ENCODE results near the gene AKIP1.
"Not testable (repeated sequence)": the region's sequence is repeated elsewhere in the genome, so short reads cannot be mapped to it uniquely, and the experiment has no call there.

AKIP1 gene

GRCh38 chr11:8911029-8911823 is at the start of gene AKIP1:
TSS of gene AKIP1 (plus strand) at chr11:8911189. CDS start at chr11:8911450, 261 bp downstream.
- DNase-seq, result peak; percentile 97

DNA sequence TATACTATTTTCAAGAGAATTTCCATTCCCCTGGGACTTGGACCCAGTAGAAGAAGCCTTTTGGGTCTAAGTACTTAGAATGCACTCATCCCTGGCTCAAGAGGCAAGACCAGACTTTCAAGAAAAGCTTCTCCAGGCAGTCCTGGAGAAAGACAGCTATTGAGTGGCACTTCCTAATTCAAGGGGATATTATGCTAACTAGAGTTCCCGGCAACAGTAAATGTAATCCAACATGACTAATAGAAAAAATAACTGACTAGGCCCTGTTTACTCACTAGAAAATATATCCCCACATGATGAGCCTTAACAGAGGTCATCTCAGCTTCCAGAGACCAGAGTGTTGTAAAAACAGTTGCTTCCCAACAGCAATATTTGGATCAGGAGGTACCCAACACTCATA is 47.2 kb upstream of the AKIP1 start:
- DNase-seq, result peak; percentile 39

DNA sequence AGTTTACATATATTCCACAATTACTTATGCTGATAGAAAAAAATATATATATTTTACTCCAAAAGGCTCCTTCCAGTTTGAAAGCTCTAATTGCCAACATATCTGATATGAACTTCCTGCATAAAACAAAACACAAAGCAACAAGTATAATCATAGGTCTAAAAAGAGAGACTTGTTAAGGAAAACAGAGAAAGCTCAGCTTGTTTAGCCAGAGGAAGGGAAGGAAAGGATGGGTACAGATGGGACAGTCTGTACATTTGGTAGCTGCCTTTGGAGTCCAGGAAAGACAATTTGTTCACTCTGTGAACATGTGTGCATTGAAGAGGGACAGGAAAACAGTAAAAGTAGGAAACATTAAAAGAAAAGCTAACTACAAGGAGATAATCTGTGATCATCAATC is 45.7 kb upstream of the AKIP1 start:
- DNase-seq, result no peak

- DNase-seq, result no peak
Measured at GRCh38 chr11:8867035-8867434, 44.0 kb upstream of the AKIP1 start.

DNA sequence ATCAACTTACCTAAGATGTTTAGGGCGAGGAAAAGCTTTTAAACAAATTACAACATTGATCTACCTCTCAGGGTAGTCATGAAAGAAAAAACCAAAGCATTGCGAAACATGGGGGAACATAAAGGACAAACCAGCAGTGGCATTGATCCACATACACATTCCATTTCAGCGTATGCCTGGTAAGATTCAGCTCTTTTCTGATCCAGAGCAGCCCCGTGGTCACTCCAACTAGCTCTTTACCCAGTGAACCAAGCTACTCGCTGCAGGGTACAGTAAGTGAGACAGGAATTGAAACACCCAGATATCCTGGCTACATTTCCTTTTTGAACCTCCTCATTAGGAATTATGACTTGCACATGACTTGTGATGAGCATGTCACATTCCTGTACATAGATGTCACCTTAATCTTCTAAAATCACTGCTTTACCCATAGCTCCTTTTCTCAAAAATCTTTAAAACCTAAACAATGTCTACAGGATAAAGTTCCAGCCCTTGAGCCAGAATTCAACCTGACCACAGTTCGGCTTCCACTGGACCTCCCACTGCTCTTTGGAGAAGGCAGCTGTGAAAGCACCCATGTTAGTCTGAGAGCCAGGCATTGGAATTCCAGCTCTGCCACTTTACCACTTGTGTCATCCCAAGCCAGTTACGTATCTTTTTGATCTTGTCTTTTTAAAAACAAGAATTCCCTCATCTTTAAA is 42.9 kb upstream of the AKIP1 start:
- no peak for DNase-seq

GRCh38 chr11:8870411-8871170 is 40.4 kb upstream of the AKIP1 start:
- DNase-seq, result peak; percentile 80

DNA sequence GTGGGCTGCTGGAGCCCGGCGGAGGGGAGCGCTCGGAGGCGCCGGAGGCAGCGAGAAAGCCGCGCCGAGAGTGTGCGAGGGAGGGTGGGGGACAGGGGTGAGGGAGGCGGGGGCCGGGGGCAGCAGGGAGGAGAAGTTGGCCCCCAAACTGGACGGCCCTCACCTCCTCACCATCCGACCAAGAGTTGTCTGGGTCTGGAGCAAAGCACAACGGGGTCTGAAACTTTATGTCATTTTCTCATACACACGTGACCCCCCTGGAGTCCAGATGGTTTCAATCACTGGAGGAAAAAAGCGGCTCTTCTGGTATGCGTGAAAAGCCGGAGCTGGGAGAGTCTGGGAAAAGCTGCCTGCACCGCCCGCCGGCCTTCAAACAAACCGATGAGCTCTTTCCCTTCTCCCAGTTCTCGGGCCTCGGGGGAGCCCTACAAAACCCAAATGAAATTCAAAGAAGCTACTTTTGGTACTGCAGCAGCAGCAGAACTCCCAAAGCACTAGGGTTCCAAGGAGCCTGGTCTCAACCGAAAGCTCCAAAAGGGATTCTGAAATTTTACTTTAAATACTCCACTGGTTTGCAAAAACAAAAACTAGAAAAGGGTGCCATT is 39.7 kb upstream of the AKIP1 start:
- DNase-seq, result peak; percentile 71

- DNase-seq, result no peak
Measured at GRCh38 chr11:8871962-8872361, 39.0 kb upstream of the AKIP1 start.

- no peak for DNase-seq
Measured at GRCh38 chr11:8873741-8874405, 37.1 kb upstream of the AKIP1 start.

DNA sequence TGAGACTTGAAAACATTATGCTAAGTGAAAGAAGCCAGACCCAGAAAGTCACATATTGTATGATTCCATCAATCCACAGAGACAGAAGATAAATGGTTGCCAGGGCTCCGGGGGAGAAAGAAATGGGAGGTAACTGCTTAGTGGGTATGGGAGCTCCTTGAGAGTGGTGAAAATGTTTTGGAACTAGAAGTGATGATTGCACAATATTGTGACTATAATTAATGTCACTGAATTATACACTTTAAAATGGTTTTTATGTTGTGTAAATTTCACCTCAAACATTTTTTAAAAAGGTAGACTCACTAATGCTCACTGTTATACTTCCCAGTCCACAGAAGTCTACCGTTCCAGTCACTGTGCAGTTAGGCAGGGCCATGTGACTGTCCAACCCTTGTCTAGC is 32.2 kb upstream of the AKIP1 start:
- DNase-seq, result no peak

DNA sequence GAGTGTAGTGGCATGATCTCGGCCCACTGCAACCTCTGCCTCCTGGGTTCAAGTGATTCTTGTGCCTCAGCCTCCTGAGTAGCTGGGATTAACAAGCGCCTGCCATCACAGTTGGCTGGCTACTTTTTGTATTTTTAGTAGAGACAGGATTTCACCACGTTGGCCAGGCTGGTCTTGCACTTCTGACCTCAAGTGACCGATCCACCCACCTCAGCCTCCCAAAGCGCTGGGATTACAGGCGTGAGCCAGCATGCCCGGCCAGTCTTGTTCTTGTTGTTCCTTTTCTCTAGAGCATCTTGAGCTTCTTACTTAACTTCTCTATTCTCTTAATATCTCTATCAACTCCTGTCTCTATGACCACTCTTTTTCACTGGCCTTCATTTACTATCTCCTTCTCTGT is 29.4 kb upstream of the AKIP1 start:
- not testable (repeated sequence) for DNase-seq

DNA sequence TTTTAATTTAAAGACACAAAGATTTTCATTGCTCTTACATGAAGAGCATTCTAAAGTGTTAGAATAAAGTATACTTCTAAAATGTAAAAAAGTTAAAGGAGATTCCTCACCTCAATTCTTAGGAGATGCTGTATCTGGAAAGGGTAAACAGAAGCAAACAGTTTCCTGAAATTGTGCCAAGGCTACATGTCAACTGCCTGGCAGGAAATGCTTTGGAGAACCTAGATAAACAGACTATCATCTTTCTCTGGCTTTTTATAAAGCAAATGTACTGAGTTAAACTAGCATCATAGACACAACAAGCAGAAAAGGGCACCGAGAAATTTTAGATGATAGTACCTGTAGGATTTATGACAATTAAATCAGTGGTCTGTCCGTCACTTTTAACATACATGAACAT is 24.7 kb upstream of the AKIP1 start:
- DNase-seq, result peak; percentile 40

DNA sequence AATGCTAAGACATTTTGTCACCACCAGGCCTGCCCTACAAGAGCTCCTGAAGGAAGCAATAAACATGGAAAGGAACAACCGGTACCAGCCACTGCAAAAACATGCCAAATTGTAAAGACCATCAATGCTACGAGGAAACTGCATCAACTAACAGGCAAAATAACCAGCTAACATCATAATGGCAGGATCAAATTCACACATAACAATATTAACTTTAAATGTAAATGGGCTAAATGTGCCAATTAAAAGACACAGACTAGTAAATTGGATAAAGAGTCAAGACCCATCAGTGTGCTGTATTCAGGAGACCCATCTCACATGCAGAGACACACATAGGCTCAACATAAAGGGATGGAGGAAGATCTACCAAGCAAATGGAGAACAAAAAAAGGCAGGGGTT is 19.8 kb upstream of the AKIP1 start:
- DNase-seq, result not testable (repeated sequence)

GRCh38 chr11:8899119-8899753 is 11.8 kb upstream of the AKIP1 start:
- DNase-seq, result no peak

- DNase-seq, result no peak
Measured at GRCh38 chr11:8905528-8906165, 5.3 kb upstream of the AKIP1 start.

GRCh38 chr11:8907116-8907515 is 3.9 kb upstream of the AKIP1 start:
- DNase-seq, result no peak

GRCh38 chr11:8908099-8908498 is 2.9 kb upstream of the AKIP1 start:
- DNase-seq, result no peak

GRCh38 chr11:8910649-8911026 is 351 bp upstream of the AKIP1 start:
- DNase-seq, result peak; percentile 64

- peak; percentile 65 for DNase-seq
Measured at GRCh38 chr11:8913961-8914660, 3.1 kb downstream of the AKIP1 start.

DNA sequence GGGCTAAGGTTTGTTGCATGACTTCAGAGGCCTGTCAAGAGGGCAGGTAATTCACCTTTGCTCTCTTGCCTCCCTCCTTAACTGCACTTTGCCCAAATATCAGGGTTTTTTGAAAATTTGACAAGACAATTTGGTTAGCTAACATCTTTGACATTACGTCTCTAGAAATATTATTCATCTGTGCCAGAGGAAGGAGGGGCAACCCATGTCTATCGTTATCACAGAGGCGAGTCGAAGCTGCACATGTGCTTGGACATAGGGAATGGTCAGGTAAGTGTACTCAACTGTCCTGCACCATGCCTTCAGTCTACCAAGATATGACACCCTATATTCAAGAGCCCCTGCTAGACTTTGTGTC is 3.7 kb downstream of the AKIP1 start:
- DNase-seq, result no peak

DNA sequence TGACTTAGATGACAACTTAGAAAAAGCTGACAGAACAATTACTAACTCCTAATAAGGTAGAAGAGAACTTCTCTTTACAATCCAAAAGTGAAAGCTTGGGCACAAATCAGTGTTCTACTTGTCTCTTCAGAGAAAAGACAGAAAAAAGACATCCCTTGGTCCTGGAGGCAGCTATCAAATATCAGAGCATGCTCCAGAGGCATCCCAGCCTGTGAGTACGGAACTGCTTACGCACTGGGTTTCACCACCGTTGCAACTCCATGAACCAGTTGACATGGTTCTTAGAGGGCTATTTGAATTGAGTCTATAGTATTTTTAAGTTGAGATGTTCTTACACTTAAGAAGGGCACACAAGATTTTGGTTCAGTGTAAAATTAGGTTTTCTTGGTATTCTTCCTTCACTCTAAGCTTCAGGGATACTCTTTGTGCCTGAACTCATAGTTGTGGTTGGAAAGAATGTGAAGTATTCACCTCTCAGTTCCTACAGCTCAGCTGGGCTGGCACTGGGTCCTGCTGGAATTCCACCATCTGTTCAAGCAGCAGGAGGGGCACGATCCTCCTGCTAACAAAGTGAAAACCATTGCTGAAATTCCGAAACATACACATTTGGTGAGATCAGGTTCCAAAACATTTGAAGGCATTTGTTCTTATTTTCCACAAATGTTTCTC is 6.3 kb downstream of the AKIP1 start:
- no peak for DNase-seq

Measured in DMS53 (cell line).